ENCODE measurements around the gene MGST2. TPM values are rescaled to one million over a fixed set of nuclear protein-coding genes. Genes with fewer than 3 reads are reported as not detected.
"Not testable (repeated sequence)": the region's sequence is repeated elsewhere in the genome, so short reads cannot be mapped to it uniquely, and the experiment has no call there.

The MGST2 gene
- total RNA-seq, 1 donor from 2014 or later, result 43.2 TPM

- not testable (repeated sequence) for H3K4me3 Mint-ChIP-seq; H3K9me3 Mint-ChIP-seq; DNase-seq (ENCODE audit: extremely low spot score, unreplicated experiment); H3K27ac Mint-ChIP-seq; H3K27me3 Mint-ChIP-seq; H3K4me1 Mint-ChIP-seq (ENCODE audit: unreplicated experiment)
- TF ChIP-seq CTCF (conservative IDR thresholded peaks at IDR 0.05), result peak; percentile 66
- H3K36me3 Mint-ChIP-seq, result peaks cover 24% of the 10 kb centered on the region
Observed at GRCh38 chr4:139698167-139698925, 32.7 kb downstream of the MGST2 start.

GRCh38 chr4:139700568-139700967 is 34.9 kb downstream of the MGST2 start:
- Mint-ChIP-seq H3K27ac (no peak overlapping the region), H3K9me3 (peaks cover 5% of the 10 kb centered on the region), H3K4me1 (ENCODE audit: unreplicated experiment) (peaks cover 5% of the 10 kb centered on the region), H3K27me3 (no peaks in the 10 kb centered on the region), H3K4me3 (no peak overlapping the region), H3K36me3 (peaks cover 38% of the 10 kb centered on the region)
- TF ChIP-seq CTCF (conservative IDR thresholded peaks at IDR 0.05), result no peak
- no peak for DNase-seq (ENCODE audit: extremely low spot score, unreplicated experiment)

GRCh38 chr4:139704915-139705485 is 39.4 kb downstream of the MGST2 start:
- DNase-seq (ENCODE audit: extremely low spot score, unreplicated experiment), result no peak
- peak; percentile 58 for TF ChIP-seq CTCF (conservative IDR thresholded peaks at IDR 0.05)
- H3K4me3 Mint-ChIP-seq, result no peak overlapping the region
- H3K27ac Mint-ChIP-seq, result no peak overlapping the region
- H3K9me3 Mint-ChIP-seq, result no peaks in the 10 kb centered on the region
- peaks cover 33% of the 10 kb centered on the region for H3K36me3 Mint-ChIP-seq
- H3K27me3 Mint-ChIP-seq, result no peaks in the 10 kb centered on the region
- peaks cover 5% of the 10 kb centered on the region for H3K4me1 Mint-ChIP-seq (ENCODE audit: unreplicated experiment)

- Mint-ChIP-seq H3K4me3 (no peak overlapping the region), H3K27ac (no peak overlapping the region), H3K36me3 (peaks cover 20% of the 10 kb centered on the region), H3K4me1 (ENCODE audit: unreplicated experiment) (peaks cover 5% of the 10 kb centered on the region), H3K9me3 (no peaks in the 10 kb centered on the region), H3K27me3 (no peaks in the 10 kb centered on the region)
- no peak for TF ChIP-seq CTCF (conservative IDR thresholded peaks at IDR 0.05)
- no peak for DNase-seq (ENCODE audit: extremely low spot score, unreplicated experiment)
Observed at GRCh38 chr4:139709660-139710059, 44.0 kb downstream of the MGST2 start.

GRCh38 chr4:139710073-139710472 is 44.5 kb downstream of the MGST2 start:
- DNase-seq (ENCODE audit: extremely low spot score, unreplicated experiment), result no peak
- Mint-ChIP-seq H3K36me3 (peaks cover 19% of the 10 kb centered on the region), H3K9me3 (no peaks in the 10 kb centered on the region), H3K4me3 (no peak overlapping the region), H3K4me1 (ENCODE audit: unreplicated experiment) (peaks cover 6% of the 10 kb centered on the region), H3K27me3 (no peaks in the 10 kb centered on the region), H3K27ac (no peak overlapping the region)
- no peak for TF ChIP-seq CTCF (conservative IDR thresholded peaks at IDR 0.05)

All from type B pancreatic cell (in vitro differentiated cells).